Prostate gland (tissue), 2 donors: ENCODE results near the gene ZBTB32.

Experiments
- CTCF ChIP-seq, 4 experiments: fragments of 200-600 bp in 2 of 4; fragments of 450-650 bp in 2 of 4; sonication (generic) in 2 of 4; IDR thresholded peaks; 1 replicate in 3 of 4; 2 replicates in 1 of 4; pipeline ENCODE4 v1.5.1; 2016 to 2019; ENCODE audit warnings: antibody characterized with exemption in 4 of 4, mild to moderate bottlenecking in 2 of 4, moderate library complexity in 2 of 4
- POLR2A ChIP-seq: fragments of 450-650 bp; IDR thresholded peaks from one replicate; pipeline ENCODE4 v1.6.1; 2016; ENCODE audit warnings: antibody characterized with exemption, mild to moderate bottlenecking

GRCh38 chr19:35727053-35727955, 22.9 kb downstream of the ZBTB32 start:
- TF ChIP-seq CTCF (IDR thresholded peaks at IDR 0.05): no peak
- no peak for TF ChIP-seq POLR2A
